PFSK-1 (cell line): ENCODE measurements around the gene CDCA5.

Source experiments
- FOXP2 ChIP-seq: optimal IDR thresholded peaks from 2 replicates; pipeline ENCODE3; 2011; ENCODE audit warnings: borderline replicate concordance, control low read depth, inconsistent platforms; ENCODE audit not compliant: insufficient read depth; ENCODE audit errors: extremely low read length, extremely low read depth
- POLR2AphosphoS5 ChIP-seq: IDR thresholded peaks from 2 replicates; pipeline ENCODE4 v1.6.1; 2012; ENCODE audit warnings: low read depth, mild to moderate bottlenecking, control low read depth, low read length, moderate library complexity
- REST ChIP-seq, 2 experiments: IDR thresholded peaks; 2 replicates each; pipeline versions ENCODE4 v1.6.1 to v1.8.0; 2011 to 2012; ENCODE audit warnings: low read depth in 2 of 2, low read length in 2 of 2, control low read depth in 1 of 2, inconsistent platforms in 1 of 2, mild to moderate bottlenecking in 1 of 2, moderate library complexity in 1 of 2; ENCODE audit not compliant: insufficient read depth in 1 of 2
- SIN3A ChIP-seq: IDR thresholded peaks from 2 replicates; pipeline ENCODE4 v1.6.1; 2012; ENCODE audit warnings: mild to moderate bottlenecking, low read length, moderate library complexity, borderline replicate concordance; ENCODE audit not compliant: insufficient read depth
- TAF1 ChIP-seq: IDR thresholded peaks from 2 replicates; pipeline ENCODE4 v1.6.1; 2012; ENCODE audit warnings: low read length, control low read depth, borderline replicate concordance; ENCODE audit not compliant: insufficient read depth

CDCA5 gene

GRCh38 chr11:65059959-65060824, 23.6 kb downstream of the CDCA5 start:
- no peak for TF ChIP-seq REST (IDR thresholded peaks at IDR 0.05; ENCODE audit: insufficient read depth in 1 of 2, low read depth in 2 of 2, low read length in 2 of 2)
- TF ChIP-seq TAF1 = no peak
- no peak for TF ChIP-seq FOXP2
- TF ChIP-seq SIN3A = no peak
- TF ChIP-seq POLR2AphosphoS5 = no peak

- no peak for TF ChIP-seq SIN3A
- TF ChIP-seq REST (IDR thresholded peaks at IDR 0.05; ENCODE audit: insufficient read depth in 1 of 2, low read depth in 2 of 2, low read length in 2 of 2) = no peak
- TF ChIP-seq FOXP2 = no peak
- TF ChIP-seq POLR2AphosphoS5 = no peak
- no peak for TF ChIP-seq TAF1
These were observed 24.3 kb downstream of the CDCA5 start for GRCh38 chr11:65059523-65059922.

- TF ChIP-seq SIN3A (no peak), POLR2AphosphoS5 (no peak), TAF1 (no peak), FOXP2 (no peak), REST (IDR thresholded peaks at IDR 0.05; ENCODE audit: insufficient read depth in 1 of 2, low read depth in 2 of 2, low read length in 2 of 2) (no peak)
These were observed 25.3 kb downstream of the CDCA5 start, which contains the start of gene NAALADL1 for GRCh38 chr11:65058419-65059054. Gene NAALADL1, minus strand, starts transcription at chr11:65058553. Its CDS starts 32 bp downstream, at chr11:65058521.

- TF ChIP-seq SIN3A (no peak), TAF1 (no peak), FOXP2 (no peak), REST (IDR thresholded peaks at IDR 0.05; ENCODE audit: insufficient read depth in 1 of 2, low read depth in 2 of 2, low read length in 2 of 2) (no peak), POLR2AphosphoS5 (no peak)
These were observed 25.8 kb downstream of the CDCA5 start for GRCh38 chr11:65058012-65058411.
